ENCODE measurements around the gene BTBD19. TPM values are rescaled to one million over a fixed set of nuclear protein-coding genes. Genes with fewer than 3 reads are reported as not detected.
"Not testable (repeated sequence)": the region's sequence is repeated elsewhere in the genome, so short reads cannot be mapped to it uniquely, and the experiment has no call there.

Gene BTBD19
- 1 to 10 TPM; 4.5 to 8.8 TPM for total RNA-seq

- ChIA-PET POLR2A (interaction anchor here (1.0 to 16.7 kb wide), 15 partner anchors 9 to 532 kb away, joined by 3 to 713 read pairs (median 9); partner anchors contain the start of genes HECTD3, KIF2C, MUTYH and PLK3), CTCF (interaction anchor here (1.0 to 4.1 kb wide), 10 partner anchors 8 to 495 kb away, joined by 3 to 66 read pairs (median 10); partner anchors contain the start of genes HECTD3, PLK3, RNU5D-1 and UROD)
- DNase-seq (no peak), ATAC-seq (peak; percentile 12)
- no peaks in the 10 kb centered on the region for H3K27me3 Mint-ChIP-seq (ENCODE audit: low read depth)
- no peaks in the 10 kb centered on the region for H3K9me3 Mint-ChIP-seq (ENCODE audit: insufficient read depth)
- H3K27ac Mint-ChIP-seq: peak within 1 kb of the TSS; percentile 100
- H3K4me1 Mint-ChIP-seq (ENCODE audit: low read depth): peaks cover 84% of the 10 kb centered on the region
- peaks cover 60% of the 10 kb centered on the region for H3K36me3 Mint-ChIP-seq (ENCODE audit: low read depth)
- H3K4me3 Mint-ChIP-seq: peak within 1 kb of the TSS; percentile 65
These were observed at the start of gene BTBD19 for GRCh38 chr1:44808063-44808937. BTBD19 (plus strand) TSS chr1:44808523; CDS start chr1:44808821, 298 bp downstream.

- no peak overlapping the region for H3K27ac Mint-ChIP-seq
- DNase-seq: no peak
- POLR2A ChIA-PET: interaction anchor here (1.2 to 3.8 kb wide), 4 partner anchors 8 to 28 kb away, joined by 4 to 11 read pairs (median 8); partner anchors contain the start of gene RNU5D-1
These were observed 49.2 kb upstream of the BTBD19 start for GRCh38 chr1:44759077-44759476.

GRCh38 chr1:44760876-44761275 lies 47.4 kb upstream of the BTBD19 start:
- H3K36me3 Mint-ChIP-seq (ENCODE audit: low read depth): peaks cover 74% of the 10 kb centered on the region
- POLR2A ChIA-PET: interaction anchor here (0.7 to 3.8 kb wide), 4 partner anchors 14 to 30 kb away, joined by 3 to 19 read pairs (median 15); partner anchors contain the start of genes RNU5D-1 and RPS8
- no peak for ATAC-seq
- no peak overlapping the region for H3K27ac Mint-ChIP-seq
- no peak overlapping the region for H3K4me3 Mint-ChIP-seq
- CTCF ChIA-PET: interaction anchor here (2.0 kb wide), 1 partner anchor 30 kb away, joined by 5 read pairs; the partner anchor contains the start of gene RNU5D-1
- peaks cover 15% of the 10 kb centered on the region for H3K4me1 Mint-ChIP-seq (ENCODE audit: low read depth)
- no peak for DNase-seq
- H3K9me3 Mint-ChIP-seq (ENCODE audit: insufficient read depth): no peaks in the 10 kb centered on the region
- H3K27me3 Mint-ChIP-seq (ENCODE audit: low read depth): no peaks in the 10 kb centered on the region

More at GRCh38 chr1:44759077-44759476, 49.2 kb upstream of the BTBD19 start:
- CTCF ChIA-PET: no interaction called here
- Mint-ChIP-seq H3K9me3 (ENCODE audit: insufficient read depth) (no peaks in the 10 kb centered on the region), H3K4me1 (ENCODE audit: low read depth) (peaks cover 20% of the 10 kb centered on the region), H3K4me3 (no peak overlapping the region), H3K36me3 (ENCODE audit: low read depth) (peaks cover 83% of the 10 kb centered on the region), H3K27me3 (ENCODE audit: low read depth) (no peaks in the 10 kb centered on the region)
- no peak for ATAC-seq

- H3K27me3 Mint-ChIP-seq (ENCODE audit: low read depth); H3K4me1 Mint-ChIP-seq (ENCODE audit: low read depth); H3K9me3 Mint-ChIP-seq (ENCODE audit: insufficient read depth); H3K27ac Mint-ChIP-seq; H3K4me3 Mint-ChIP-seq; ATAC-seq; DNase-seq: not testable (repeated sequence)
- H3K36me3 Mint-ChIP-seq (ENCODE audit: low read depth): peaks cover 52% of the 10 kb centered on the region
- ChIA-PET POLR2A (interaction anchor here (0.7 to 3.6 kb wide), 6 partner anchors 8 to 45 kb away, joined by 4 to 29 read pairs (median 6); partner anchors contain the start of genes RNU5D-1 and RPS8), CTCF (interaction anchor here (1.3 kb wide), 1 partner anchor 34 kb away, joined by 3 read pairs; the partner anchor contains the start of gene PLK3)
These were observed 41.9 kb upstream of the BTBD19 start for GRCh38 chr1:44766421-44766820.

GRCh38 chr1:44775078-44775929 lies 33.0 kb upstream of the BTBD19 start, which contains the start of gene RPS8:
RPS8 (plus strand) TSS chr1:44775540; CDS start chr1:44775597, 57 bp downstream.
- H3K4me3 Mint-ChIP-seq: peak within 1 kb of the TSS; percentile 86
- H3K9me3 Mint-ChIP-seq (ENCODE audit: insufficient read depth): no peaks in the 10 kb centered on the region
- H3K36me3 Mint-ChIP-seq (ENCODE audit: low read depth): peaks cover 48% of the 10 kb centered on the region
- POLR2A ChIA-PET: interaction anchor here (0.6 to 5.9 kb wide), 28 partner anchors 9 to 809 kb away, joined by 3 to 113 read pairs (median 11); partner anchors contain the start of genes BEST4, BTBD19, DYNLT4 and EIF2B3
- H3K4me1 Mint-ChIP-seq (ENCODE audit: low read depth): peaks cover 33% of the 10 kb centered on the region
- no peaks in the 10 kb centered on the region for H3K27me3 Mint-ChIP-seq (ENCODE audit: low read depth)
- peak within 1 kb of the TSS; percentile 97 for H3K27ac Mint-ChIP-seq
- ATAC-seq (peak; percentile 80), DNase-seq (peak; percentile 95)
- CTCF ChIA-PET: interaction anchor here (0.6 to 1.9 kb wide), 16 partner anchors 9 to 239 kb away, joined by 3 to 11 read pairs (median 4); partner anchors contain the start of genes BEST4, KIF2C, PLK3 and RNU5D-1

- ChIA-PET CTCF (interaction anchor here (0.6 to 1.9 kb wide), 13 partner anchors 8 to 238 kb away, joined by 3 to 11 read pairs (median 5); partner anchors contain the start of genes BEST4, KIF2C, PLK3 and RNU5D-1), POLR2A (interaction anchor here (0.6 to 5.9 kb wide), 25 partner anchors 8 to 746 kb away, joined by 3 to 113 read pairs (median 14); partner anchors contain the start of genes BEST4, BTBD19, DYNLT4 and EIF2B3)
- Mint-ChIP-seq H3K4me1 (ENCODE audit: low read depth) (peaks cover 34% of the 10 kb centered on the region), H3K9me3 (ENCODE audit: insufficient read depth) (no peaks in the 10 kb centered on the region), H3K27ac (peak overlapping the region; percentile 97), H3K27me3 (ENCODE audit: low read depth) (no peaks in the 10 kb centered on the region), H3K36me3 (ENCODE audit: low read depth) (peaks cover 56% of the 10 kb centered on the region), H3K4me3 (peak overlapping the region; percentile 86)
- ATAC-seq (peak; percentile 28), DNase-seq (peak; percentile 54)
These were observed 32.2 kb upstream of the BTBD19 start for GRCh38 chr1:44775930-44776729.

- Mint-ChIP-seq H3K4me1 (ENCODE audit: low read depth) (peaks cover 38% of the 10 kb centered on the region), H3K27ac (peak overlapping the region; percentile 97), H3K4me3 (peak overlapping the region; percentile 86), H3K9me3 (ENCODE audit: insufficient read depth) (no peaks in the 10 kb centered on the region), H3K27me3 (ENCODE audit: low read depth) (no peaks in the 10 kb centered on the region), H3K36me3 (ENCODE audit: low read depth) (peaks cover 62% of the 10 kb centered on the region)
- ATAC-seq: no peak
- no peak for DNase-seq
- POLR2A ChIA-PET: interaction anchor here (0.7 to 5.9 kb wide), 19 partner anchors 8 to 745 kb away, joined by 3 to 113 read pairs (median 16); partner anchors contain the start of genes BEST4, BTBD19, DYNLT4 and HECTD3
- CTCF ChIA-PET: interaction anchor here (1.3 to 1.8 kb wide), 6 partner anchors 9 to 48 kb away, joined by 4 to 11 read pairs (median 6); partner anchors contain the start of genes BEST4, PLK3 and RNU5D-1
These were observed 31.6 kb upstream of the BTBD19 start for GRCh38 chr1:44776730-44777068.

GRCh38 chr1:44777547-44777946 lies 30.8 kb upstream of the BTBD19 start:
- Mint-ChIP-seq H3K9me3 (ENCODE audit: insufficient read depth) (no peaks in the 10 kb centered on the region), H3K4me3 (peak overlapping the region; percentile 86), H3K27me3 (ENCODE audit: low read depth) (no peaks in the 10 kb centered on the region), H3K36me3 (ENCODE audit: low read depth) (peaks cover 68% of the 10 kb centered on the region), H3K4me1 (ENCODE audit: low read depth) (peaks cover 41% of the 10 kb centered on the region), H3K27ac (peak overlapping the region; percentile 60)
- ATAC-seq: no peak
- CTCF ChIA-PET: interaction anchor here (0.9 kb wide), 1 partner anchor 48 kb away, joined by 3 read pairs; no protein-coding TSS in a partner anchor
- DNase-seq: no peak
- POLR2A ChIA-PET: interaction anchor here (0.6 to 5.9 kb wide), 9 partner anchors 22 to 562 kb away, joined by 3 to 113 read pairs (median 4); partner anchors contain the start of genes BTBD19, DYNLT4, PLK3 and RNU5D-1

- peaks cover 45% of the 10 kb centered on the region for H3K4me1 Mint-ChIP-seq (ENCODE audit: low read depth)
- H3K27ac Mint-ChIP-seq: peak overlapping the region; percentile 60
- H3K27me3 Mint-ChIP-seq (ENCODE audit: low read depth): no peaks in the 10 kb centered on the region
- H3K4me3 Mint-ChIP-seq: peak overlapping the region; percentile 86
- ChIA-PET CTCF (interaction anchor here (0.9 kb wide), 1 partner anchor 49 kb away, joined by 3 read pairs; no protein-coding TSS in a partner anchor), POLR2A (interaction anchor here (0.6 to 5.9 kb wide), 8 partner anchors 22 to 56 kb away, joined by 3 to 113 read pairs (median 4); partner anchors contain the start of genes BTBD19, DYNLT4, PLK3 and RNU5D-1)
- ATAC-seq (no peak), DNase-seq (no peak)
- H3K9me3 Mint-ChIP-seq (ENCODE audit: insufficient read depth): no peaks in the 10 kb centered on the region
- H3K36me3 Mint-ChIP-seq (ENCODE audit: low read depth): peaks cover 72% of the 10 kb centered on the region
These were observed 30.2 kb upstream of the BTBD19 start for GRCh38 chr1:44777969-44778635.
